Aorta (tissue), 5 donors: Measurements from ENCODE around the gene PLAU. TPM values are rescaled to one million over a fixed set of nuclear protein-coding genes. Genes with fewer than 3 reads are reported as not detected.

Experiments used
- ATAC-seq: fragments of 200-7000 bp; cut with Tn5 transposase; one replicate; pipeline ENCODE4 v1.9.1; 2022; ENCODE audit warnings: moderate library complexity; ENCODE audit not compliant: low FRiP score
- DNase-seq, 2 donors: peaks; one replicate each; pipeline ENCODE4 v3.0.0-alpha.2; 2020
- H3K27ac ChIP-seq, 2 donors: one replicate each; pipeline ENCODE4 v1.5.1; 2013; ENCODE audit warnings: low read length in 2 of 2, mild to moderate bottlenecking in 2 of 2, moderate library complexity in 2 of 2, control low read depth in 1 of 2, inconsistent platforms in 1 of 2, low read depth in 1 of 2
- H3K27me3 ChIP-seq, 2 donors: one replicate each; pipeline ENCODE4 v1.6.1; 2013; ENCODE audit warnings: control low read depth in 1 of 2, low read length in 1 of 2, mild to moderate bottlenecking in 1 of 2, moderate library complexity in 1 of 2; ENCODE audit not compliant: insufficient read depth in 2 of 2, control insufficient read depth in 1 of 2
- H3K36me3 ChIP-seq, 2 donors: one replicate each; pipeline ENCODE4 v1.6.1; 2013; ENCODE audit warnings: control low read depth in 1 of 2, low read length in 1 of 2, mild to moderate bottlenecking in 1 of 2; ENCODE audit not compliant: insufficient read depth in 2 of 2, control insufficient read depth in 1 of 2
- H3K4me1 ChIP-seq, 2 donors: one replicate each; pipeline ENCODE4 v1.6.1; 2013; ENCODE audit warnings: low read length in 2 of 2, control low read depth in 1 of 2, mild to moderate bottlenecking in 1 of 2, moderate library complexity in 1 of 2; ENCODE audit not compliant: insufficient read depth in 2 of 2, control insufficient read depth in 1 of 2
- H3K4me3 ChIP-seq, 2 donors: one replicate each; pipeline ENCODE4 v1.5.1; 2013; ENCODE audit warnings: low read length in 2 of 2, control low read depth in 1 of 2, mild to moderate bottlenecking in 1 of 2
- H3K9me3 ChIP-seq: one replicate; pipeline ENCODE4 v1.6.1; 2013; ENCODE audit warnings: mild to moderate bottlenecking, low read length; ENCODE audit not compliant: control insufficient read depth
- whole genome bisulfite sequencing, 2 donors: extraction: QIAGEN DNeasy Blood & Tissue Kit; methylation state at CpG; one replicate each; pipeline ENCODE4 v1.1.7; 2013; 5-methylcytosine and 5-hydroxymethylcytosine counted together
- intact Hi-C, 2 donors: fragments of 100-400 bp; cut with DNase I; formaldehyde crosslinking; loops; one replicate each; pipeline versions ENCODE4 v1.14.2 to v1.15.0; 2022
- long read RNA-seq, 2 donors: library from polyadenylated mRNA; unstranded; transcript quantifications; one replicate each; pipeline ENCODE4 v2.0.0, GENCODE V29; 2020 to 2021
- polyA plus RNA-seq, 2 donors: library from polyadenylated mRNA; stranded (reverse); fragments of 200-250 nt; gene quantifications; one replicate each; pipeline ENCODE4 v1.2.3, GENCODE V29; 2013
- total RNA-seq, 2 donors: library from RNA; stranded (reverse); fragmentation: NEBNext Ultra II Directional; extraction: Animal tissue kit (Norgen Biotek cat#: 25700); gene quantifications; one replicate each; pipeline ENCODE4 v1.2.1, GENCODE V29; 2021
- donor health status: healthy with polysubstance abuse.
- donor health status: Bipolar disorder and iron deficiency.
- donor health status: DM: no; HTN: no; CAD: no.
- donor health status: DM: no; HTN: no; CAD: no.
- donor health status: DM: yes; HTN: yes; CAD: no.

PLAU gene
- total RNA-seq (10 to 100 TPM; 33.6 to 35.4 TPM), polyA plus RNA-seq (10 to 100 TPM in 1 of 2 donors, 1 to 10 TPM in 1; 9.6 to 13.6 TPM)
- long read RNA-seq, donor 1, transcript PLAU-201 (11 exons, 2,321 nt) = major isoform, 143 of 206 reads
- long read RNA-seq, donor 1, partial matches to known transcripts = 35 of 206 reads
- long read RNA-seq, donor 1, other reads (novel, unspliced or antisense) = 28 of 206 reads
- long read RNA-seq, donor 2, transcript PLAU-201 (11 exons, 2,321 nt) = major isoform, 10 of 23 reads
- long read RNA-seq, donor 2, partial matches to known transcripts = 3 of 23 reads
- long read RNA-seq, donor 2, other reads (novel, unspliced or antisense) = 10 of 23 reads

- DNase-seq (peak; percentile 82 to 84), ATAC-seq (peak; percentile 38)
- intact Hi-C loops = loop anchor here in 1 of 2 donors (2.0 kb wide), 1 partner anchor 24 kb away; no protein-coding TSS in a partner anchor
- Histone ChIP-seq H3K4me1 (no peaks in the 10 kb centered on the region), H3K4me3 (peak within 1 kb of the TSS; percentile 50 to 62), H3K9me3 (no peaks in the 10 kb centered on the region), H3K27me3 (no peaks in the 10 kb centered on the region), H3K27ac (no peak within 1 kb of the TSS), H3K36me3 (peaks cover 0 to 3% of the 10 kb centered on the region in 2 donors)
- 3 to 4% methylated on average over 57 to 74 of the region's 74 CpGs for WGBS, 2 donors
Observed at GRCh38 chr10:73910764-73911552, at the start of gene PLAU. TSS of gene PLAU (plus strand) at chr10:73911132. CDS start at chr10:73911556, 424 bp downstream.

- WGBS, 2 donors = 66 to 70% methylated on average over 8 of the region's 8 CpGs
Observed at GRCh38 chr10:73862011-73862410, 48.9 kb upstream of the PLAU start.

GRCh38 chr10:73863039-73863817, 47.7 kb upstream of the PLAU start:
- intact Hi-C loops = no loop called here
- WGBS, 2 donors = 62 to 73% methylated on average over 5 of the region's 5 CpGs
- Histone ChIP-seq H3K4me1 (peaks cover 0 to 3% of the 10 kb centered on the region in 2 donors), H3K27ac (peak overlapping the region in 1 of 2 donors; percentile 6), H3K9me3 (no peaks in the 10 kb centered on the region), H3K27me3 (no peaks in the 10 kb centered on the region), H3K36me3 (peaks cover 0 to 5% of the 10 kb centered on the region in 2 donors), H3K4me3 (no peak overlapping the region)
- ATAC-seq (no peak), DNase-seq (no peak)

More at GRCh38 chr10:73862011-73862410, 48.9 kb upstream of the PLAU start:
- no peak for DNase-seq
- no peaks in the 10 kb centered on the region for H3K9me3 ChIP-seq
- no peak overlapping the region for H3K27ac ChIP-seq
- peaks cover 0 to 5% of the 10 kb centered on the region in 2 donors for H3K36me3 ChIP-seq
- ATAC-seq = no peak
- H3K27me3 ChIP-seq = no peaks in the 10 kb centered on the region
- intact Hi-C loops = no loop called here
- no peak overlapping the region for H3K4me3 ChIP-seq
- H3K4me1 ChIP-seq = peaks cover under 1 to 3% of the 10 kb centered on the region in 2 donors

- DNase-seq = no peak
- H3K4me1 ChIP-seq = peaks cover 0 to 3% of the 10 kb centered on the region in 2 donors
- ATAC-seq = no peak
- no peaks in the 10 kb centered on the region for H3K9me3 ChIP-seq
- WGBS, 2 donors = 96% methylated on average over 4 of the region's 4 CpGs
- H3K36me3 ChIP-seq = peaks cover 0 to 5% of the 10 kb centered on the region in 2 donors
- no peak overlapping the region for H3K27ac ChIP-seq
- H3K27me3 ChIP-seq = no peaks in the 10 kb centered on the region
- no peak overlapping the region for H3K4me3 ChIP-seq
- intact Hi-C loops = no loop called here
Observed at GRCh38 chr10:73864229-73864628, 46.7 kb upstream of the PLAU start.

GRCh38 chr10:73865107-73865458, 45.8 kb upstream of the PLAU start:
- intact Hi-C loops = no loop called here
- no peaks in the 10 kb centered on the region for H3K27me3 ChIP-seq
- 89 to 90% methylated on average over 8 of the region's 8 CpGs for WGBS, 2 donors
- peaks cover 0 to 3% of the 10 kb centered on the region in 2 donors for H3K4me1 ChIP-seq
- no peaks in the 10 kb centered on the region for H3K9me3 ChIP-seq
- ATAC-seq (no peak), DNase-seq (no peak)
- H3K36me3 ChIP-seq = peaks cover 0 to 5% of the 10 kb centered on the region in 2 donors
- H3K27ac ChIP-seq = peak overlapping the region in 1 of 2 donors; percentile 71
- no peak overlapping the region for H3K4me3 ChIP-seq

DNA sequence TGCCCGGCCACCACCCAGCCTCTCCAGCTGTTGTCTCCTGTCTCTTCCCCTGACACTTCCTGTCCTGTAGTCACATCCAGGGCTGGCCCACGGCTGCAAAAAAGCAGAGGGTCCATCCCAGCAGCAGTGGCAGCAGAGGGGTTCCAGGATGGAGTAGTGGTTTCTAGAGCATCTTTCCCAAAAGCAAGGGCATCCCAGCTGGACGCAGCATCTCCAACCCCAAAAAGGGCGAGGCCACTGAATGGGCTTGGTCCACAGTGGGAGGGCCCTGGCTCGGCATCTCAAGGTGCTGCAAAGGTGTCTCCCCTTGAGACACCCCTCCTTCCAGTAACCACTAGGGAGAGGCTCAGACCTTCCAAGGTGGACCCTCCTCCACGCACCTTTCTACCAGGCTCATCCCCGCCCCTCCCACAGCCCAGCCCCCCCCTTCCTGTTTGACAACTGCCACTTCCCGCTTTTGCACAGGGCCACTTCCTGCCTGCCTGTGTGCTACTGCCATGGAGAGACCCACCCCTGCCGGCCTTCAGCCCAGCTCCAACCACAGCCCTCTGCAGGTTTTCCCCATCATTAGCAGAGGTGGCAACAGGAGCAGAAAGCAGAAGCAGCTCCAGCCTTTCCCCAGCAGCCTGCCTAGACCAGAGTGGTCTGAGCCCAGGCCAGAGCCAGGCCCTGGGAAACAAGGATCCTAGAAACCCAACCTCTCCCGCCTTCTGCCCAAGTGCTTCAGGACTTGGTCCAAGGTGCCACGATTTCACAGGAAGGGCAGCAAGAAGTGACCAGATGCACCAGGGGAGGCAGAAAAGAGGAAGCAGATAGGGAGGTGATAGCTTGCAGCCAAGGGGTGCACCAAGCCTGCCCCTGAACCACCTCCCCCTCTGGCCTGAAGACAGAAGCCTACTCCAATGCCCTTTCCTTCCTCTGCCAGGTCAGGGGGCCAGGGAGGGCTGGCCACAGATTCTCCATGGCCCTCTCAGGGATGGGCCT, 45.2 kb upstream of the PLAU start:
- Histone ChIP-seq H3K36me3 (peaks cover 0 to 9% of the 10 kb centered on the region in 2 donors), H3K27me3 (no peaks in the 10 kb centered on the region), H3K27ac (peak overlapping the region in 1 of 2 donors; percentile 71), H3K4me1 (peaks cover 0 to 3% of the 10 kb centered on the region in 2 donors), H3K9me3 (no peaks in the 10 kb centered on the region), H3K4me3 (no peak overlapping the region)
- ATAC-seq = peak; percentile 49
- intact Hi-C loops = no loop called here
- 72 to 74% methylated on average over 9 to 11 of the region's 11 CpGs for WGBS, 2 donors
- DNase-seq = peak in 1 of 2 donors; percentile 78

DNA sequence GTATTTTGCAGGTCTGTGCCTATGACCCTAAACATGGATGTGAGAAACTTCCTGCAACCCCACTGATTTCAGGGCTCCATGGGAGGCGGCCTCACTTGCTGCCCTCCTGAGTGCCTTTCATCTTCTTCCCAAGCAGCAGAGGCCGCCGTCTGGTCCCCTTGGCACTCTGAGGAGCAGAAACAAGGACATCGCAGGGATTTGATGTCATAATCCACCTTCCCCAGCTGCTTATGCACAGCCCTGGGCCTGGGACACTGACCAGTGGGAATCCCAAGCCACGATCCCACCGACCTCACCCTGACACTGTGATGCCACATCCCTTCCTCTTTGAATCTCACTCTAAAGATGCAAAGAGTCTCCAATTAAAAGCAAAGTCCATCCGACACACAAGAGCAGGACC, 44.3 kb upstream of the PLAU start:
- intact Hi-C loops = no loop called here
- peak overlapping the region in 1 of 2 donors; percentile 46 for H3K27ac ChIP-seq
- DNase-seq (no peak), ATAC-seq (no peak)
- no peak overlapping the region for H3K4me3 ChIP-seq
- peaks cover 0 to 11% of the 10 kb centered on the region in 2 donors for H3K36me3 ChIP-seq
- peaks cover 0 to 3% of the 10 kb centered on the region in 2 donors for H3K4me1 ChIP-seq
- H3K9me3 ChIP-seq = no peaks in the 10 kb centered on the region
- no peaks in the 10 kb centered on the region for H3K27me3 ChIP-seq
- WGBS, 2 donors = 80 to 87% methylated on average over 7 of the region's 7 CpGs
